CD4-positive, alpha-beta T cell treated with Interleukin-6 for 4 hours (primary cell): ENCODE data around the gene TTC4.

Experiments used
- DNase-seq: peaks from one replicate; pipeline ENCODE4 v3.0.0-alpha.2; 2020; ENCODE audit warnings: mixed read lengths

Gene TTC4

GRCh38 chr1:54706419-54706818 is 9.2 kb upstream of the TTC4 start:
- no peak for DNase-seq

- no peak for DNase-seq
Observed at GRCh38 chr1:54708385-54708784, 7.3 kb upstream of the TTC4 start.

- DNase-seq = no peak
Observed at GRCh38 chr1:54709547-54710292, 5.9 kb upstream of the TTC4 start.

- DNase-seq = no peak
Observed at GRCh38 chr1:54710434-54710833, 5.2 kb upstream of the TTC4 start.

- no peak for DNase-seq
Observed at GRCh38 chr1:54710841-54711240, 4.8 kb upstream of the TTC4 start.

- DNase-seq = no peak
Observed at GRCh38 chr1:54711536-54711935, 4.1 kb upstream of the TTC4 start.

- DNase-seq = no peak
Observed at GRCh38 chr1:54714881-54715492, 674 bp upstream of the TTC4 start.

- DNase-seq = no peak
Observed at GRCh38 chr1:54716299-54717047, 812 bp downstream of the TTC4 start.

- no peak for DNase-seq
Observed at GRCh38 chr1:54721719-54722118, 6.1 kb downstream of the TTC4 start.

GRCh38 chr1:54723985-54724384 is 8.3 kb downstream of the TTC4 start:
- no peak for DNase-seq

GRCh38 chr1:54724771-54725170 is 9.1 kb downstream of the TTC4 start:
- no peak for DNase-seq

GRCh38 chr1:54728027-54728426 is 12.4 kb downstream of the TTC4 start:
- DNase-seq = no peak

- no peak for DNase-seq
Observed at GRCh38 chr1:54736685-54737084, 21.0 kb downstream of the TTC4 start.

- no peak for DNase-seq
Observed at GRCh38 chr1:54738244-54738643, 22.6 kb downstream of the TTC4 start.

GRCh38 chr1:54741531-54741930 is 25.9 kb downstream of the TTC4 start:
- DNase-seq = no peak

- DNase-seq = no peak
Observed at GRCh38 chr1:54742282-54742681, 26.6 kb downstream of the TTC4 start.

- no peak for DNase-seq
Observed at GRCh38 chr1:54743416-54744226, 28.0 kb downstream of the TTC4 start.

GRCh38 chr1:54744696-54745095 is 29.0 kb downstream of the TTC4 start:
- no peak for DNase-seq

GRCh38 chr1:54745274-54745673 is 29.6 kb downstream of the TTC4 start:
- no peak for DNase-seq

- DNase-seq = no peak
Observed at GRCh38 chr1:54745864-54746263, 30.2 kb downstream of the TTC4 start.

GRCh38 chr1:54748094-54748835 is 32.6 kb downstream of the TTC4 start:
- DNase-seq = no peak

- DNase-seq = no peak
Observed at GRCh38 chr1:54750596-54750995, 34.9 kb downstream of the TTC4 start.
